ENCODE measurements around the gene ABCA1.

The ABCA1 gene

GRCh38 chr9:104872656-104873488 lies 55.1 kb downstream of the ABCA1 start:
- DNase-seq (ENCODE audit: low read depth) = peak; percentile 95
- TF ChIP-seq CTCF (conservative IDR thresholded peaks at IDR 0.05; ENCODE audit: low read depth, low read length) = no peak
- H3K4me3 ChIP-seq (ENCODE audit: low read depth, low read length) = no peak overlapping the region

GRCh38 chr9:104871961-104872527 lies 55.9 kb downstream of the ABCA1 start:
- no peak overlapping the region for H3K4me3 ChIP-seq (ENCODE audit: low read depth, low read length)
- DNase-seq (ENCODE audit: low read depth) = no peak
- TF ChIP-seq CTCF (conservative IDR thresholded peaks at IDR 0.05; ENCODE audit: low read depth, low read length) = no peak

- no peak for DNase-seq (ENCODE audit: low read depth)
- H3K4me3 ChIP-seq (ENCODE audit: low read depth, low read length) = no peak overlapping the region
- TF ChIP-seq CTCF (conservative IDR thresholded peaks at IDR 0.05; ENCODE audit: low read depth, low read length) = no peak
Measured at GRCh38 chr9:104869811-104870210, 58.1 kb downstream of the ABCA1 start.

GRCh38 chr9:104868687-104869404 lies 59.1 kb downstream of the ABCA1 start:
- DNase-seq (ENCODE audit: low read depth) = peak; percentile 95
- H3K4me3 ChIP-seq (ENCODE audit: low read depth, low read length) = no peak overlapping the region
- TF ChIP-seq CTCF (conservative IDR thresholded peaks at IDR 0.05; ENCODE audit: low read depth, low read length) = no peak

GRCh38 chr9:104868303-104868686 lies 59.7 kb downstream of the ABCA1 start:
- no peak for TF ChIP-seq CTCF (conservative IDR thresholded peaks at IDR 0.05; ENCODE audit: low read depth, low read length)
- H3K4me3 ChIP-seq (ENCODE audit: low read depth, low read length) = no peak overlapping the region
- DNase-seq (ENCODE audit: low read depth) = no peak

GRCh38 chr9:104866191-104866590 lies 61.8 kb downstream of the ABCA1 start:
- TF ChIP-seq CTCF (conservative IDR thresholded peaks at IDR 0.05; ENCODE audit: low read depth, low read length) = no peak
- no peak overlapping the region for H3K4me3 ChIP-seq (ENCODE audit: low read depth, low read length)
- no peak for DNase-seq (ENCODE audit: low read depth)
